Stimulated activated CD4-positive, alpha-beta T cell treated with anti-CD3 and anti-CD28 coated beads, Interleukin-4, amount 100 ng/mL, for 24 hours (primary cell): ENCODE measurements around the gene SLC15A3.

Experiments used
- DNase-seq: peaks from one replicate; pipeline ENCODE4 v3.0.0-alpha.2; 2020

The SLC15A3 gene

DNA sequence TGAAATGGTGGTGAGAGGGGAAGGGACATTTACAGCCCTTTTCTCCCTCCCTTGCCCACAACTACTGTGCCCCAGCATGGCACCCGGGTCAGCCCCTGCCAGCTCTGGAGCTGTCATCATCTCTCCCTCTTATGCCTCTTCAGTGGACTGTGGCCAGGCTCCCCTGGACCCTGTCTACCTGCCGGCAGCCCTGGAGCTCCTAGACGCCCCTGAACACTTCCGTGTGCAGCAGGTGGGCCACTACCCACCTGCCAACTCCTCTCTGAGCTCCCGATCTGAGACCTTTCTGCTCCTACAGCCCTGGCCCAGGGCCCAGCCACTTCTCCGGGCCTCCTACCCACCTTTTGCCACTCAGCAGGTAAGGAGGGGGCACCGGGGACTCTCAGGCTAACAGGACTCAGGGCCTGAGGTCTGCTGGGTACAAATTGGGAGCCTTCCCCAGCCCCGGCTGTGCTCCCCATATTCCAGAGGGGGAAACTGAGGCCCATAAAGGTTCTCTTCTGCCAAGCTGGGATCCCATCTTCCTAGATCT is 24.8 kb downstream of the SLC15A3 start:
- DNase-seq: no peak

DNA sequence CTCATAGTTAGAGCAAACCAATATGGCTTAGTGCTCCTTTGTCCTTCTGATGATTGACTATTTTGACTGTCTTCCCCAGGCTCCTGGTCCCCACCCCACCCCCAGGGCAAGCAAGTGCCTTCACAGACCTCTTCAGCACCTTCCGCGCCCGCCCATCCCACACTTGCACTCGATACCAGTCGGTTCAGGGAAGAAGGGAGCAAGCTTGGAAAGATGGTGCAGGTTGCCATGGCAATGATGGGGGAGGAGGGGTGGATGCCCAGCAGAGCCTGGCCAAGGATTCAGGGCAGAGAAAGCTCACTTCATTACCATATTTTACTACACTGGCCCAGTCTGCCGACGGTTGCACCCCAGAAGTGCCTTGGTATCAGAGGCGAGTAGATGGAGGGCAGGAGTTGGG is 25.5 kb downstream of the SLC15A3 start:
- DNase-seq: no peak

DNA sequence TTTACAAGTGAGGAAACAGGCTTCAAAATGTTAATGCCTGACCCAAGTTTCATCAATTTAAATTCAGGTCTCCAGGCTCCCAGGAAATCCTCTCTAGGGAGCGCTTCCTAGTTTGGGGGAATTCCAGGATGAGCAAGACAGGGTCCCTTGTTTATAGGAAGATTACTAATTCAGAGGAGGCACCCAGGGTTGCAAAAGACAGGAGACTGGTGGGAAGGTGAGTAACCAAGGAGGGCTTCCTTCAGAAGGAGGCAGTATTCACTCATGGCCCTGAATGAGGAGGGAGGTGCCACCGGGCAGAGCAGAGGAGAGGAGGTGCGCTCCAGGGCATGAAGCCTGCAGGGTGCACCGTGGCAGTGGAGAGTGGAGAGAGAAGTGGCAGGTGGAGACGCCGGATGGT is 26.1 kb downstream of the SLC15A3 start:
- DNase-seq: no peak

DNA sequence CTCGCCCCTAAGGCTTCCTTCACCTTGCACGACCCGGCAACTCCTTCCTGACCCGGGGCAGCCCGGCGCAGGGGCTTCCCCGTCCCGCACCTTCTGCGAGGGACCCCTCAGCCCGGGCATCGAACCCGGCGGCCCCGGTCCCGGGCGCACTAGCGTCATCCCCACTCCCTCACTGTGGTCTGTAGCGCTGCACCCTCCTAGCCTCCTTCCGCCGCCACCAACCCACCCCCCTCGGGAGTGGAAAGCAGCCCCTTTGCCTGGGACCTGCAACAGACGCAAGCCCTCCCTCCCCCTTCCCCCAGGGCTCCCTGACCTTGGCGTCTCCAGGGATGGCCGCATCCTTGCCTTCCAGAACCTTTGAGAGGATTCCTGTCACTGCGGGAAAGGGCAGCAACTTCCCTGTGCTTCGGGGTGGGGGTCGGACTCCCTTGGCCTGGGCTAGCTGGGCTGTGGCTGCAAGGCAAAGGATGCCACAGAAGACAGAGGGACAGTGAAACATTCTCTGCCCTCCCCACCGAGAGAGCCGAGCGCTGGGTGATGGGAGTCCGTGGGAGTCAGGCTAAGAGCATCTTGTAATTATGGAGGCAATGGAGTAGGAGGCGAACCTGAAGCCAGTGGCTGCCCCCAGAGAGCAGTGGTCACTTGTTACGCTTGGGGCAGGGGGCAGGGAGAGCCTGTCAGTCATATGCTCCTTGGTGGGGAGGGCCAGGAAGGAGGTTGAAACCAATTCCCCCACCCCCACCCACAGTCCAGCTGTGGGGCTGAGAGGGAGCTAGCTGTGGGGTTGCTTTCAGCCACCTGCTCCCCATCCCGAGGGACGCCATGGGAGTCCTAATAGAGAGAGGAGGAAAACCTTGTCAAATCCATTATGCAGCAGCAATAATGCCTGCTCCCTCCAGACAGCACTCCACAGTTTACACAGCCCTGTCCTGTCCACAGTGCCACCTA is 26.8 kb downstream of the SLC15A3 start:
- DNase-seq: no peak

DNA sequence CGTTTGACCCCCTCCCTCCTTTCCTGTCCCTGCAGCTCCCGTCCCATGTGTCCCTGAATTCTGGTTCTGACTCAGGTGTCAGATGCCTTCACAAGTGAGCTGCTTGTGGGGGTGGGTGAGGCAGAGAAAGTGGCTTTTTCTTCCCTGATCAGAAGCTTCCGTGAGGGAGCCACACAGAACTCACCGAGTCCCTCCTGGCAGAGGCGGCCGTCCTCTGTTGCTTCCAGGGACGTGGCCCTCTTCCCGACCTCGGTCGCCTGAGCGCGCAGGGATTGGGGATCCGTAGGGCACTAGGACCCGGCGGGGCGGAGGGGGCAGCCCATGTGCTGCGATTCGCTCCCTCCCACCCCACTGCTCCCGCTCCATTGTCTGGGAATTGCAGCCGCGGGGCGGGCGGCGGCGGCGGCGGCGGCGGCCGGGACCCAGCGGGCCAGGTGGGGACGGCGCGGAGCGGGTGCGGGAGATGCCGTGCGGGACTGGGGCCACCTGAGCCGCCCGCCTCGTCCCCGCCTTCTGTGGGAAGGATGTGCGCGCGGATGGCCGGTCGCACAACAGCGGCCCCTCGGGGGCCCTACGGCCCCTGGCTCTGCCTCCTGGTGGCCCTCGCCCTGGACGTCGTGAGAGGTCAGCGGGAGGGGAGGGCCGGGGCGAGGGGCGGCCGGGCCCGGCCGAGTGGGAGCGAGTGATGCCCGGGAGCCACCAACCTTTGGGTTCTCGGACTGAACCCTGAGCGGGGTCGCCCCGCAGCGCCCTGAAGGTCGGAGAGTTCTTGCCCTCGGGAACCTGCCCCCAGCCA is 27.7 kb downstream of the SLC15A3 start, which contains the start of gene TMEM132A:
TSS of gene TMEM132A (plus strand) at position 351 of the 796 bp plus-strand sequence. CDS start at position 525, 174 bp downstream.
- DNase-seq: peak; percentile 6

DNA sequence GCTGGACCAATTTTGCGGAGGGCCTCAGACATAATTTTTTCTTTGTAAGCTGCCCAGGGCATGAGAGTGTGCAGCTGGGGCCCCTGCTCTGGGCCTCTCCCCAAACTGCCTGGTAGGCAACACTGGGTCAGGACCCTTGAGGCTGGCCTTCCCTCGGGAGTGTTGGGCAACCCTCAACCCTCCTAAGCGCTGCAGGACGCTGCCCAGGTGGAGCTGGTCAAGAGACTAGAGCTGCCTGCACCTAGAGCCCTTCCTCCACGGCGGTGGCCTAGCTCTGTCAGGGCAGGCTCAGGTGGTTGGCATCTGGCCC is 28.2 kb downstream of the SLC15A3 start:
- no peak for DNase-seq

DNA sequence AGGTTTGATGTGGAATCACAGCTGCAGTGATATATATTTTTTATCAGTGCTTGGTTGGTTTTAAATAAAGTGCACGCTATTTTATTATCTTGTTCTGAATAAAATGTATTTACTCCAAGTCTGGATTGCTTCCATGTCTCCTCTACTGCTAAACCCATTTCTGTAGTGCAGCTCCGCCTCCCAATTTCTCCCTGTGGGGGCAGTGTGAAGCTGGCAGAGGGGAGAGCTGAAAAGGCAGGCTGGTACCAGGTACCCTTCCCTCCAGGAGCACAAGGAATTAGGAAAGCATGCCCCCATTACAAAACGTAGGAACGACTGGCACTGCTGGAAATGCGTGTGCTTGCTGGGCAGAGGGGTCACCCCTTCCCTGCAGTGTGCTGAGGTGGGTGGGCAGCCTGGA is 28.6 kb downstream of the SLC15A3 start:
- no peak for DNase-seq

DNA sequence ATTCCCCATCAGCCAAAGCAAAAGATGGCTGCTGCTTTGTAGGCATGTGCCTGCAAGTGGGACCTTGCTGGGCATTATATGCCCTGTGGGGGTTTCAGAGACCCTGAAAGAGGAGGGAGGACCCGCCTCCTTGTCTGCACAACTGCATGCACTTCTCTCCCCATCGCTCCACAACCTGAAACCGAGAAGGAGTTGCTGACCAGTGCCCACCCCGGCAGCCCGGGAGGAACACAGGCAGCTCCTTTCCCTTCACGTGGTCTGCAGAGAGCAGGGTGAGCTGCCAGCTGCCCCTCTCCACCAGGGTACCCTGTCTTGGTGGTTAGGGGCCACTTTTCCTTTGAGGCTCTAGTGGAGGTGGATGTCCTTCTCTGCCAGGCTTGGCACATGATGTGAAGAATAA is 29.1 kb downstream of the SLC15A3 start:
- no peak for DNase-seq

DNA sequence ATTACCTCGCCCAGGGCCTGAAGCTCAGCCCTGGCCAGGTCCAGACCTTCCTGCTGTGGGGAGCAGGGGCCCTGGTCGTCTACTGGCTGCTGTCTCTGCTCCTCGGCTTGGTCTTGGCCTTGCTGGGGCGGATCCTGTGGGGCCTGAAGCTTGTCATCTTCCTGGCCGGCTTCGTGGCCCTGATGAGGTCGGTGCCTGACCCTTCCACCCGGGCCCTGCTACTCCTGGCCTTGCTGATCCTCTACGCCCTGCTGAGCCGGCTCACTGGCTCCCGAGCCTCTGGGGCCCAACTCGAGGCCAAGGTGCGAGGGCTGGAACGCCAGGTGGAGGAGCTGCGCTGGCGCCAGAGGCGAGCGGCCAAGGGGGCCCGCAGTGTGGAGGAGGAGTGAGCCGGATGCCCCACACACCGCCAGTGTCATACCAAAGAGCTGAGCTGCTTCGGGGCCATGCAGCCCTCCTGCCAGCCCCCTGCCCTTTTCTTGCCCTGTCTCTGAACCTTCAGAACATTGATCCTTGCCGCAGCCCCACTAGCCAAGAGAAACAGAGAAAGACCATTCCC is 30.1 kb downstream of the SLC15A3 start:
- no peak for DNase-seq

DNA sequence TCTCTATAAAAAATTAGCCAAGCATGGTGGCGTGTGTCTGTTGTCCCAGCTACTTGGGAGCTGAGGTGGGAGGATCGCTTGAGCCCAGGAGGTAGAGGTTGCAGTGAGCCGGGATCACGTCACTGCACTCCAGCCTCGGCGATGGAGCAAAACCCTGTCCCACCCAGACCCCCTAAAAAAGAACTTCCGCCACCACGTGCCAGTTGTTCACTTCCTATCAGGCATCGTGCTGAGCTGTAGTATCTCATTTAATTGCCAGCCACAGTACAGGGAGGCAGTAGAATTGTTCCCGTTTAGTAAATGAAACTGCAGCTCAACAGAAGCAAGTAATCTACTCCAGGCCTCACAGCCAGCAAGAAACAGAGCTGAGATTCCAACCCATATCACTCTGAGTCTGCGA is 30.7 kb downstream of the SLC15A3 start:
- DNase-seq: no peak

DNA sequence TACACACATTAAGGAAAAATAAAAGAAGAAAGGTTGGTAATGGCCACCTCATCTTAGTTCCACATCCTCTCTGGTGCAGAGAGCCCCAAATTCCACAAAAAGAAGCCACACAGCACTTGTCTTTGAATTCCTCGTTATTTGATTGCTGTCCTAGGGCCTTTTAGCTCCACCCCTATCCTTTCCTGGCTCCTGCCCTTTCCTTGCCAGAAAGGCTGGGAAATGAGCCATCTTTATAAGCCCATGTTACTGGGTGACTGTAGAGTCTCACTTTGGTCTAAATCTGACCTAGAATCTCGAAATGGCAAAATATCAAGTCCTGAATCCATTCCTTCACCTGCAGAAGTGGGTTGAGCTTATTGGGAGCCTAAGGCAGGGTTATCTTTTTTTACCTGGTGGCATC is 32.0 kb downstream of the SLC15A3 start:
- DNase-seq: no peak

DNA sequence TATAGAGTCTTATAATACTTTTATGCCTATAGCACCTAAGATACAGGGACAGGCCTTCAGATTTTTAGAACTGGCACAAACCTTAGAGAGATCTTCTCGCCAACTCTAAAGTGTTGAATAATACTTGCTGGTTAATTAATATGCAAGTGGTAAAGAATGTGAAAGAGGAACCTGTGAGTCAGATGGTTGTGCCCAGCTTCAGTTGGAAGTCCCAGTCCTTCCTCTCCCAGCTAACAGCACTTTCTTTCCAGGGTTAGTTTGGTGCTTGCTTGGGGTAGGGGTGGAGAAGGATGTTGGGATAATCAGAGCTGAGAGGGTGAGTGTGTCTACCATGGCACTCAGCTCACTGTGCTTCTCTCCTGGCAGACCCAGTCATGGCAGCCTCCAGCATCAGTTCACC is 32.7 kb downstream of the SLC15A3 start:
- no peak for DNase-seq

DNA sequence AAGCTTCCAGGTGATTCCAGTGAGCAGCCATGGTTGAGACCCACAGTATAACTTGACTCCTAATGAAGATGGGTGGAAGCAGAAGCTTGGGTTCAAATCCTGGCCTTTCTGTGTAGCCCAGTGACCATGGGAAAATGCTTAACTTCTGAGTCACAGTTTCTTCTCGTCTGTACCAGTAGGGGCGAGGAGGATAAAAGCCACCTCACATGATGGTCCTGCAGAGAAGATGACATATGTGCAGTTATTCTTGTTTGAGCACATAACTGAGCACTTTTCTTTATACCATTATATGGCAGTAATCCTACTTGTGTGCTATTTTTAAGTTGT is 33.1 kb downstream of the SLC15A3 start:
- no peak for DNase-seq

DNA sequence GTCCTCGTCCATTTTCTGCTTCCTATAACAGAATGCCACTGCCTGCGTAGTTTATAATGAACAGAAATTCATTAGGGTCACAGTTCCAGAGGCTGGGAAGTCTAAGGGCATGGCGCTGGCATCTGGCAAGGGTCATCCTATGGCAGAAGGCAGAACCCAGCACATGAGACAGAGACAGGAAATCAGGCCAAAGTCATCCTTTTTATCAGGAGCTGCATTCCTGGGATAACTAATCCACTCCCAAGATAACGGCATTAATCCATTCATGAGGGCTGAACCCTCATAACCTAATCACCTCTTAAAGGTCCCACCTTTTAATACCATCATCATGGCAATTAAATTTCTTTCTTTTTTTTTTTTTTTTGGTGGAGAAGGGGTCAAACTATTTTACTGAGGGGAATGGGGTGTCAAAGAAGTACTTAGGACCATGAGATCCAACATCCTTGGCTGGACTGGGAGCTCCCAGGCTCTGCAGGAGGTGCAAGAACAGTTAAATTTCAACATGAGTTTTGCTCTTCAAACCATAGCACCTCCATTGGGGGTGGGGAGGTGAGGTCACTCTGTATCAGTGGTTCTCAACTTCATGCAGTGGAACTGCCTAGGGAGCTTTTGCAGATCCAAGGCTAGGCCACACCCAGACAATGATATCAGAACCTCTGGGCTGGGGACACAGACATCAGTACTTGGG is 33.6 kb downstream of the SLC15A3 start:
- DNase-seq: no peak

DNA sequence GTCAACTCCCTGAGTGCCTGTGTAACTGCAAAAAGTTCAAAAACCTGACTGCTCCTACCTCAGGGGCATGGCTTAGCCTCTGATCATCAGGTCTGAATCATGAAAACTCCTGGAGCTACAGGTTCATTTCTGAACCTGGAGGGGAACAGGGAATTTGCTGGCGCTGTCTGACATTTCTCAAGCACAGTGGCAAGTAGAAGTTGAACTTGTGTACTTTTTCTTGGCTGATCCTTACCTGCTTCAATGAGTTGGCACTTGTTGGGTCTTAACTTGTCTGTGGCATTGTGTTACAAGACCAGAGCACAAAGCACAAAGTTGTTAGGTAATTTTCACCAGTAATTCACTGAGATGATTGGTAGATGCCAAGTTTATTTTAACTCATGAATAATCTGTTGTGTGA is 34.7 kb downstream of the SLC15A3 start:
- no peak for DNase-seq

DNA sequence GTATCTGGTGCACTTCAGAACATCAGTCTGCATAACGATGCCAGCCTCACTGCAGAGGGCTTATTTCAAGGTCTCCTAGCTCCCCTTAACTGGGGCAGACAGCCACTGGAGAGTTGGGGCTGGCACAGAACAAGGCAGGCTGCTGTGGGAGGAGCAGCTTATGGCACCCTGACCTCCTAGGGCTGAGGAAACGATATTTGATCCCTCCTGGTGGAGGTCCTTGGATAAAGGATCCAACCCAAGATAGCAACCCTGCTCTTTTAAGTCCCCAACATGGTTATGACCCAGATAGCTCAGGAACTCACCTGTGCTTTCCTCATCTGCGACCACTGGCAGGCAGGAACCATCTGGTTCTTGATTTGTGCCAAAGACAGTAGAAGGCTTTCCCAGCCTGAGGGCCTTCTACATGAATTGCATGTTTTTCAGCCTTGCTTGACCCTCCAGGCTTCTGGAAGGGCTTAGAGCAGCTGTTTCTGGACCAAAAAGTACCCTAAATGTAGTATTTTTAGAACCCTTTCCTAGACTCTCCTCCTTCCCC is 35.2 kb downstream of the SLC15A3 start:
- DNase-seq: no peak

DNA sequence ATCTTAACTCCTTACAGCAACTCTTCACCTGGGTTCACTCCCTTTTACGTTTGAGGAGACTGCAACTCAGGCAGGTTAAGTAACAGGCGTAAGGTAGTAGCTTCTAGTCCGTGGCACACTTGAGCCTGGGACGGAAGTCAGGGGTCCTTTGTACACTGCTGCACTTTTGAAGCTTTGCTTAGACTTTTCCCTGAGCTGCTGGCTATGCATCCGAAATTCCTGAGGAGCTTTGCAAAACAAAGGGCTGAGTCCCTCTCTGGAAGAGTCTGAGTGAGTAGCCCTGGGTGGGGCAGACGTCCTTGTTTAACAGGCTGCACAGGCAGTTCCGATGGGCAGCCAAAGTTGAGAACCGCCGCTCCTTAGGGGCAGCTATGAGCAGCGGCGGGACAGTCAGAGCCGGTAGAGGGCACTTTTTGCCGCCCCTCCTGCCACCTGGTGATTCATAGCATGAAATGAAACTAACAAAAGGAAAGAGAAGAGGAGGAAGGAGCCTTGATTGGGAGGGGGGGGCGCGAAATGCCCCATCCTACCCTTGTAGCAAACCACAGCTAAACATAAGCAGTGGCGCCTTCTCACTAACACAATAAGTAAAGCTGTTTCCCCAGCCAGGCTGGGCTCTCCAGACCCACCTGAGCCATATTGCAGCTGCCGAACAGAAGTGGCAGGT is 36.6 kb downstream of the SLC15A3 start:
- DNase-seq: peak; percentile 77

DNA sequence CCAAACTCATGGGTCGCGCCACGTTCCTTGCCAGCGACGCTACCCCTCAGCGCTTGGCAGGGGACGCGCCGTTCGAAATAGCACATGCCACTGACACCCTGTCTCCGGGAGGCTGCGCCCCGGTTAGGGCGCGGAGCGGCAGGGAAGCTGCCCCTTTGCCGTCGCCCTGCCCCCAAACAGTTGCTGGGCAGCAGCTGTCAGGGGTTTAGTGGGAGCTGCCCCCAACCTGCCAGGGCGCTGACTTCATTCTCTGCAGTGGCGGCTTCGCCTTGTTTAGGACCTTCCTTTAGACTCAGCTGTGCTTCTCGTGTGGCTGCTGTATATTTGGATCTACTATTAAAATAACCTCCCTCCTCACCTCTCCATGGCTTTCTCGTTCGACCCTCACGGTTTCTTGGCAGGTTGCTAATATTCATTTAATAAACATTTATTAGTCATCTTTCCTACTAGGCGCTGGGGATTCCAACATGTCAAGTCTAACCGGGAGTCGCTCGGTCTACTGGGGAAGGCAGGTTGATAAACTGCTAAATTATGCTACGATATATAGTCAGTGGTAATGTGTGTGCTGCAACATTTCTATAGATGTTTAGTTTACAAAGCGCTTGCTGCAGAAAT is 37.2 kb downstream of the SLC15A3 start:
- peak; percentile 17 for DNase-seq

DNA sequence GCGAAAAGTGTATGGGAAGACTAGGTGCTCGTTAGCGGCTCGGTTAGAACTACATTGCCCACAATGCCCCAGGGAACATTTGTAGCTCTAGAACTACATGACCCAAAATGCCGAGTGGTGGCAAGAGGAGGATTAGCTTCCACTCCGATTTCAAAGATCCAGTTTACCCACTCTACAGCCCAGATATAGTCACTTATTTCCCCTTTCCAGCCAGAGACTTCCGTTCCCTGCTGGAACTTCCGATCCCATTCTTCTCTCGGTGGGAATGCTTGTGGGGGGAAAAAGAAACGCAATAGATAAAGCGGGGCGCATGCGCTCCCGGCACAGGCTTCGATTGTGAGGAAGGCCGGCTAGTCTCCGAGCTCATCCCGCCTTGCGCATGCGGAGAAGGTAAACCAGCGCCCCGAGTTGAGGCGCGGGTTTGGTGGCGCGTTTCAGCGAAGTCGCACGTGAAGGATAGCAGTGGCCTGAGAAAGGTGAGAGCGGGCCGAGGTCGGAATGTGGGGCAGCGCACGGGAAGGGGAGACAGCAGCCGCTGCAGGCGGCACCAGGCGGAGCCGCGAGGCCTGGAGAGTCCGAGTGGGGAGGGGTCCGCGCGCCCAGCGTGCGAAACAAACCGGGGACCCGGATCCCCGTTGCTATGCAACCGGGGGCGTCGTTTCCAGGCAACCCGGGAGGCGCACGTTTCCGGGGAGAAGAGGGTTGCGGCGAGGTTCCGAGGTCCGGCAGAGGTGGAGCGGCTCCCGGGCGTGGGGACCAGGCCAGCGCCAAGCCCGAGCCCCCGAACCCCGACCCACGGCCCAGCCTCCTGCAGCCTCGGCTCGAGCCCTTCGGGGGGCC is 38.0 kb downstream of the SLC15A3 start, which contains the start of gene TMEM109:
TSS of gene TMEM109 (plus strand) at position 366 of the 840 bp plus-strand sequence. CDS start 5,536 bp downstream, outside the sequence.
- DNase-seq: peak; percentile 90

DNA sequence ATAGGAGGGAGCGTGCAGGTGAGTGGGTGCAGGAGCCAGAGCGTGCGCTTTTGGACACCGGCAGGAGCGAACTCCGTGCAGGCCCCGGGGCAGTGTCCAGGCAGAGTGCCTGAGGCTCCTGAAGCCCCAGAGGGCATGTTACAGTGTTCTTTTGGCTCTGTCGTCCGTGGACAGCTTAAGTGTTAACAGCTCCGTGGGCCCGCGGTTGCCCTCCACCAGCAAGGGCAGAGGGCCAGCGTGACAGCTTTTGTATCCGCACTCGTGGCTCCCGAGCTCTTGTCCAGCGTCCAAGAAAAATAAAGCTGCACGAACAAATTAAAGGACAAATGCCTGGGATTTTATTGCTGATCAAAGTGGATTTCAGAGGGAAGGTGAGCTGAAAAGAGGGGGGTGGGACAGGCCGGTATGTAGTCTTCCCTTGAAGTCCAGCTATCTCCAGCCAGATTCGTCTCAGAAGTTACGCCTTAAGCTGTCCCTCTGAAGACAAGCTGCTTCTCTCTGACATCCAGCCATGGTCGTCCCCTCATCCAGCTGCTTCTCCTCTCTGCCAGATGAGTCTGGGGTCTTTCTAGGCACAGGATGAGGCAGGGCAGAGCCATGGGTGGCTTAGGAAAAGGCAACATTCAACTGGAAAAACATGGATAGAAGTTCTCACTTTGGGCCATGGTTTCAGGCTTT is 39.0 kb downstream of the SLC15A3 start:
- no peak for DNase-seq
